Activated CD4-positive, alpha-beta T cell treated with anti-CD3 and anti-CD28 coated beads, Interleukin-10, Interleukin-2, amounts not matched to agents 100 ng/mL and 50 ng/mL, durations not matched to agents 16 hours and 8 hours (primary cell): Measurements from ENCODE around the gene NSD2.
"Not testable (repeated sequence)": the region's sequence is repeated elsewhere in the genome, so short reads cannot be mapped to it uniquely, and the experiment has no call there.

Experiments used
- DNase-seq: peaks from one replicate; pipeline ENCODE4 v3.0.0-alpha.2; 2020

The NSD2 gene

GRCh38 chr4:1987721-1988326 is 116.6 kb downstream of the NSD2 start:
- no peak for DNase-seq

GRCh38 chr4:1988327-1988724 is 117.1 kb downstream of the NSD2 start:
- DNase-seq = no peak

GRCh38 chr4:1989533-1990347 is 118.5 kb downstream of the NSD2 start:
- no peak for DNase-seq

GRCh38 chr4:1990348-1990645 is 119.1 kb downstream of the NSD2 start:
- DNase-seq = no peak

- DNase-seq = no peak
Measured at GRCh38 chr4:1990676-1991075, 119.5 kb downstream of the NSD2 start.

- no peak for DNase-seq
Measured at GRCh38 chr4:1991087-1991486, 119.9 kb downstream of the NSD2 start.

GRCh38 chr4:1991596-1992434 is 120.6 kb downstream of the NSD2 start:
- no peak for DNase-seq

- DNase-seq = no peak
Measured at GRCh38 chr4:1992468-1993168, 121.4 kb downstream of the NSD2 start.

GRCh38 chr4:1993169-1993516 is 122.0 kb downstream of the NSD2 start:
- DNase-seq = no peak

- not testable (repeated sequence) for DNase-seq
Measured at GRCh38 chr4:1993718-1994516, 122.7 kb downstream of the NSD2 start.

- DNase-seq = no peak
Measured at GRCh38 chr4:1994938-1995337, 123.7 kb downstream of the NSD2 start.

GRCh38 chr4:1996866-1997611 is 125.8 kb downstream of the NSD2 start:
- DNase-seq = no peak

GRCh38 chr4:1997712-1998111 is 126.5 kb downstream of the NSD2 start:
- no peak for DNase-seq

GRCh38 chr4:1998296-1998695 is 127.1 kb downstream of the NSD2 start:
- no peak for DNase-seq

GRCh38 chr4:1999308-1999707 is 128.1 kb downstream of the NSD2 start:
- DNase-seq = not testable (repeated sequence)

- DNase-seq = not testable (repeated sequence)
Measured at GRCh38 chr4:2003361-2003760, 132.2 kb downstream of the NSD2 start.

GRCh38 chr4:2006367-2006766 is 135.2 kb downstream of the NSD2 start:
- DNase-seq = no peak

- no peak for DNase-seq
Measured at GRCh38 chr4:2006956-2007653, 135.9 kb downstream of the NSD2 start.

GRCh38 chr4:2007804-2008670 is 136.8 kb downstream of the NSD2 start:
- no peak for DNase-seq

- no peak for DNase-seq
Measured at GRCh38 chr4:2008671-2008920, 137.4 kb downstream of the NSD2 start.
